HG02610 (cell line): ENCODE data around the gene FAM3A.
A peak's percentile ranks its signal among the peaks of the same experiment; 100 is the strongest.

Experiments used
- ATAC-seq: cut with Tn5 transposase; IDR thresholded peaks from one replicate; pipeline ENCODE4 v1.9.1; 2021; ENCODE audit warnings: mild to moderate bottlenecking, moderate library complexity; ENCODE audit not compliant: unreplicated experiment

The FAM3A gene

DNA sequence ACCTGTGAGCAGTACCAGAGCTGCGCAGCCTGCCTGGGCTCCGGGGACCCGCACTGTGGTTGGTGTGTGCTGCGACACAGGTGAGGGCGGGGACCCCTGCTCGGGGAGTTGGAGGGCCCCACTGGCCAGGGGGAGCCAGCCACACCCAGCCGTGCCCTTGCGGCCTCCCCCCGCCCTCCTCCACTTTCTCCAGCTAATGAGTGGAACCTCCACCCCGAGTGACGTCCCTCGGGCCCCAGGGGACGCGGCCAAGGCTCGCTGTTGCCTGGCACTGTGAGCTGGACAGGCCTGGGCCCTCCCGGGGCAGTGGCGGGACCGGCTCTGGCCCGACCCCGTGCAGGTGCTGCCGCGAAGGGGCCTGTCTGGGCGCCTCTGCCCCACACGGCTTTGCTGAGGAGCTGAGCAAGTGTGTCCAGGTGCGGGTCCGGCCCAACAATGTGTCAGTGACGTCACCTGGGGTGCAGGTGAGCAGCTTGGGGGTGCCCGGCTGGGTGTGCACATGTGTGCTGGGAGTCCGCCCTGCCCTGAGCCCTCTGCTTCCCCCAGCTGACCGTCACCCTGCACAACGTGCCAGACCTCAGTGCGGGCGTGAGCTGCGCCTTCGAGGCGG is 52.3 kb downstream of the FAM3A start:
- no peak for ATAC-seq

DNA sequence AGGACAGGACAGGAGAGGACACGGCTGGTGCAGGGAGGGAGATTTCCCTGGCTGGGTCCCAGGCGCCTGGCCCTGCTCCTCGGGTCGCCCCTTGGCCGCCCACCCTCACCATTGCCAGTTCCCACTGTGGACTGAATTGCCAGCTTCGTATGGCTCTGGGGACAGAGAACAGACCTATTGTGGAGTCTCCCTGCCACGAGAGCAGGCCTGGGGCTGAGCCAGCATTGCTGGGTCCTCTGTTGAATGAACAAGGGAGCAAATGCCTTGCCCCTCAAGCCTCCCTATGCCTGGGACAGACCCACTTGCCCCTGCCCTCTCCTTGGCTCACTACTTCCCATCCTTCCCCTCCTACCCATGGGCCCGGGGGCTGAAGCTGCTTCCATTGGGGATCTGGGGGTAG is 53.6 kb downstream of the FAM3A start:
- ATAC-seq, result no peak

DNA sequence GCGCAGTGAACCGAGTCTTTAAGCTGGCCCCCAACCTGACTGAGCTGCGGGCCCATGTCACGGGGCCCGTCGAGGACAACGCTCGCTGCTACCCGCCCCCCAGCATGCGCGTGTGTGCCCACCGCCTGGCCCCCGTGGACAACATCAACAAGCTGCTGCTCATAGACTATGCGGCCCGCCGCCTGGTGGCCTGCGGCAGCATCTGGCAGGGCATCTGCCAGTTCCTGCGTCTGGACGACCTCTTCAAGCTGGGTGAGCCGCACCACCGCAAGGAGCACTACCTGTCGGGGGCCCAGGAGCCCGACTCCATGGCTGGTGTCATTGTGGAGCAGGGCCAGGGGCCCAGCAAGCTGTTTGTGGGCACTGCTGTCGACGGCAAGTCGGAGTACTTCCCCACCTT is 55.7 kb downstream of the FAM3A start:
- ATAC-seq, result no peak

DNA sequence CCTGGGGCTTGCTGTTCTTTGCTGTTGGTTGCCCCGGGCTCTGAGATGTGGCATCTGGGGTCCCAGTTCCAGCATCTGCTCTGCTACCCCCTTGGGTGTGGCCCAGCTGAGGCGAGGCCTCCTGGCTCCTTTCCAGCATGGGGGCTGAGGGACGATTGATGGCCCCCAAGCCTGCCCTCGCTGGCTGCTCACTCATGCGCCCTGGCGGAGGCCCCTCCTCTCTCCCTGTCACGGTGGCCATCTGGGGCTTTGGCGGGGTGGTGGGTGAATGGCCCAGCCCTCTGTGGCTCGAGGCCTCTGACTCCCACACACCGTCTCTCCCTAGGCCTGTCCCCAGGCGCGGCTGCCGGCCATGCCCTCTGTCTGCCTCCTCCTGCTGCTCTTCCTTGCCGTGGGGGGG is 56.2 kb downstream of the FAM3A start:
- no peak for ATAC-seq

DNA sequence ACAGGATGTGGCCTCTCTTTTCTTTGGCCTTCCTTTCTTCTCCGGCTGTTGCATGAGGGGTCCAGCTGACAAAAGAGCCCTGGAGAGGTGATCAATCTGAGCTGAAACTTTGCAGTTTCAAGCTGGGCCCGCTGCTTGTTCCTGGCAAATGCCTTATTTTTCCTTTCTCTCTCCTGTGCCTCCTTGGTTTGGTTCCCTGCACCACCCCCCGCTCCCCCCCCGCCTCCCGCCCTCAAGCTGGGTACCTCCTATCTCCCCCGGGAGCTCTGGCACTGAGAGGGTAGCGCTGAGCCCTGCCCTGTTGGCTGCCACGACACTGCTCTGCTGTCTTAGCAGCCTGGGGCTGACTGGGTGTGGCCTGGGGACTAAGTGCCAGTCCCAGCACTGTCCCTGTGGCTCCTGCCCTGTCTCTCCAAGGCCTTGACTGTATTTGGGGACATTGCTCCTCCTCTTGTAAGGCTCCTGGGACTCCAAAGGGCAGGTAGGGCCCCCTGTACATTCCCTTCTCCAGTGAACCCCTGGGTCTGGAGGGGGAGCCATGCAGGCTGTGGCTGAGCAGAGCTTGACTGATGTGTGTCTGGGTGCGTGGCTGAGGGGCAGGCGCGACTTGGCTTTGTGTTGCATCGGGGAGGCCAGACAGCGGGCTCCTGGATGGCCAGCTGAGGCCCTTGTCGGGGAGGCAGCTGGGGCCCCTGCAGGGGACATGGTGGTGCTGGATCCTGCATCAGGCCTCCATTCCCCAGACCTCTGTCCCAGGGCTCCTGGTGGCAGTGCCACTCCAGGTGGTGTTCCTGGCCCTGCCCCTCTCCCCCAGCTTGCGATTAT is 56.9 kb downstream of the FAM3A start:
- no peak for ATAC-seq

DNA sequence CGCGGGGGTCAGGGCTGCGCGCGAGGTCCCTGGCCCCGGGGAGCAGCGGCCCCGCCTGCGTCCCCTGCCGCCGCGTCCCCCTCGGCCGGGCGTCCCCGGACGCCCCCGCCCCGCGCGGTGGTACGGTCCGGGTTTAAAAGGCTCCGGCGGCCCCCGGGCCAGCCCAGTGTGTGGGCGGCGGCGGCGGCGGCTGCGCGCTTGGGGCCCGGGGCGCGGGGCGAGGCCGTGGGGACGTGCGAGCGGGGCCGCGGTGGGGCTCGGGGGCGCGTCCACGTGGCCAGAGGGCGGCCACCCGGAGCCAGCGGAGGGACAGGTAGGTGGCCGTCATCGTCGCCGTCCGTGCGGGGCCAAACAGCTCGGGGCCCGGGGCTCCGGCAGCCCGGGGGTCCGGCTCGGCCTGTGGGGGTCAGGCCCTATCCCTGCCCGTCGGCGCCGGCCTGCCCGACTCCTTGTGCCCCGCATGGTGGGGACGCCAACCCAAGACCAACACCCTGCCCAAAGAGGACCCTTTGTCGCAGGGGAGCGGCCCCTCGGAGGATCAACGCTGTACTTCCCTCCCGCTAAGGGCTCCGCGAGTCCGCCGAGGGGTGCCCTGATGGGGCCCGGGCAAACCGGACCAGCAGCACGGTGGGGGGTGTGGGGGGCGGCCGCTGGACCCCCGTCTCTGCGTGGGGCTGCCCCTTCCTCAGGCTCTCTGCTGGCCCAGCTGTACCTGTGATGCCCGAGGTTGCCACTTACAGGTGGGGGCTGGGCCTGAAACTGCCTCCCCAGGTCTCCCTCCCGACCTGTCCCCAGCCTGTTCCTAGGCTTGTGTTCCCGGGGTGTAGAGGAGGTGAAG is 57.7 kb downstream of the FAM3A start, which contains the start of gene PLXNA3:
TSS of gene PLXNA3 (plus strand) at position 166 of the 838 bp plus-strand sequence. CDS start 1,903 bp downstream, outside the sequence.
- ATAC-seq, result peak; percentile 36

DNA sequence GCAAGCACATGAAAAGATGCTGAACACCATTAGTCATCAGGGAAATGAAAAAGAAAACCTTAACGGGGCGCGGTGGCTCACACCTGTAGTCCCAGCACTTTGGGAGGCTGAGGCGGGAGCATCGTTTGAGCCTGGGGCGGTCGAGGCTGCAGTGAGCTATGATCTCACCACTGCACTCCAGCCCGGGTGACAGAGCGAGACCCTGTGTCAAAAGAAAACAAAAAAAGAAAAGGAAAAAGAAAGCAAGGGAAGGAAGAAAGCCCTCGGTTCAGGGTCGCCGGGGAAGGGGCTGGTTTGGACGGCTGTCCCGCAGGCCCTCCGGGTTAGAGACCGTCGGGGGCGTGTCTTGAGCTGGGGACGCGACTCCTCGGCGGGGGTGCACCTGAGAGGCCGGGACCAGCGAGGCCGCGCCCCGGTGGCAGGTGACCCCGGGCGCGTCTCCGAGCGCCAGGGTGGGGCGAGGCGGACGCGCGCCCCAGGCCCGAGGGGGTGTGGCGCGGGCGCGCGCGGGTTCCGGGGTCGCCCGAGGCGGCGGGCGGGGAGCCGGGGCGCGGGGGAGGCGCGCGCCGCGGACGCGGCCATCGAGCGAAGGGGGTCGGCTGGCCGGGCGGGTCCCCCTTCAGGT is 58.4 kb downstream of the FAM3A start:
- peak; percentile 39 for ATAC-seq
